ENCODE measurements around the gene PRB2. TPM values are rescaled to one million over a fixed set of nuclear protein-coding genes. Genes with fewer than 3 reads are reported as not detected.

The PRB2 gene
- total and polyA plus RNA-seq, 2 donors (not counting 3 experiments of a cell fraction or from before 2014, with no cell fraction given): not detected

- ChIA-PET POLR2A (no interaction called here), CTCF (no interaction called here)
- peaks cover 0 to 8% of the 10 kb centered on the region in 2 experiments for H3K27me3 ChIP-seq (ENCODE audit: control insufficient read depth in 2 of 2, insufficient read depth in 2 of 2, low read length in 2 of 2)
- no peaks in the 10 kb centered on the region for H3K36me3 ChIP-seq (ENCODE audit: control insufficient read depth in 2 of 2, extremely low read depth in 1 of 2, insufficient read depth in 2 of 2, low read length in 2 of 2)
- H3K9me3 ChIP-seq (replicated peaks; ENCODE audit: control insufficient read depth, insufficient read depth, low read length): no peaks in the 10 kb centered on the region
- TF ChIP-seq MYC (IDR thresholded peaks at IDR 0.05; ENCODE audit: low read depth, low read length) (no peak), EZH2 (IDR thresholded peaks at IDR 0.05; ENCODE audit: borderline replicate concordance, low read depth, low read length, severe bottlenecking) (no peak), FOS (IDR thresholded peaks at IDR 0.05; ENCODE audit: borderline replicate concordance, insufficient read depth, low read length) (no peak), CTCF (IDR thresholded peaks at IDR 0.05; ENCODE audit: extremely low read depth in 1 of 2, insufficient read depth in 1 of 2, low read depth in 1 of 2, low read length in 2 of 2) (no peak), POLR2A (IDR thresholded peaks at IDR 0.05; ENCODE audit: low read depth, low read length) (no peak), MAX (IDR thresholded peaks at IDR 0.05; ENCODE audit: insufficient read depth, insufficient read length) (no peak), POLR2AphosphoS5 (IDR thresholded peaks at IDR 0.05; ENCODE audit: insufficient read depth, low read depth, low read length) (no peak), JUN (IDR thresholded peaks at IDR 0.05; ENCODE audit: borderline replicate concordance, insufficient read depth, insufficient read length, low read depth) (no peak), GATA2 (IDR thresholded peaks at IDR 0.05; ENCODE audit: insufficient read depth, insufficient read length, low read depth, low read length) (no peak)
- DNase-seq (ENCODE audit: low read depth, low spot score): no peak
- no peak overlapping the region for H3K4me3 ChIP-seq (replicated peaks in 1 of 3; ENCODE audit: insufficient read depth in 1 of 3, low read depth in 1 of 3, low read length in 3 of 3)
- H3K27ac ChIP-seq (ENCODE audit: insufficient read depth, low read depth, low read length): no peak overlapping the region
- intact Hi-C loops (cut with micrococcal nuclease): no loop called here
- H3K4me2 ChIP-seq (ENCODE audit: insufficient read depth, low read length): no peak overlapping the region
- no peaks in the 10 kb centered on the region for H3K9me1 ChIP-seq (replicated peaks; ENCODE audit: control insufficient read depth, extremely low read depth, insufficient read depth, low read length)
- dilution Hi-C loops (cut with MboI; ENCODE audit: extremely low pct_ligation_motif_present, low sequenced_read_pairs): no loop called here
- no peaks in the 10 kb centered on the region for H4K20me1 ChIP-seq (replicated peaks; ENCODE audit: control insufficient read depth, extremely low read depth, insufficient read depth, low read length)
- FAIRE-seq: no peak
- no TSS peak for BruUV-seq (replicated peaks)
- no peak overlapping the region for H2AFZ ChIP-seq (ENCODE audit: low read depth, low read length)
- no peak overlapping the region for H3K9ac ChIP-seq (replicated peaks; ENCODE audit: extremely low read depth, insufficient read depth, low read length)
- H3K79me2 ChIP-seq (ENCODE audit: control insufficient read depth, insufficient read depth, low read length): no peaks in the 10 kb centered on the region
- H3K4me1 ChIP-seq (ENCODE audit: control insufficient read depth, extremely low read depth, insufficient read depth, low read length): no peaks in the 10 kb centered on the region
Measured at GRCh38 chr12:11408096-11408495, 12.7 kb upstream of the PRB2 start.

Data from endothelial cell of umbilical vein (primary cell).